Liver (tissue), 9 donors: ENCODE measurements around the gene KCNJ5. TPM values are rescaled to one million over a fixed set of nuclear protein-coding genes. Genes with fewer than 3 reads are reported as not detected.

Source experiments
- DNase-seq: peaks from one replicate; pipeline ENCODE4 v3.0.0-alpha.2; 2017; ENCODE audit warnings: low spot score
- H3K27ac ChIP-seq, 2 donors: one replicate each; pipeline ENCODE4 v1.7.0; 2013; ENCODE audit warnings: inconsistent platforms in 2 of 2, low read length in 2 of 2, control low read depth in 1 of 2, low read depth in 1 of 2, mild to moderate bottlenecking in 1 of 2
- H3K27me3 ChIP-seq, 4 donors: one replicate each; pipeline versions ENCODE4 v1.6.1 to v1.7.0; 2013; ENCODE audit warnings: low read length in 3 of 4, inconsistent platforms in 1 of 4, mild to moderate bottlenecking in 1 of 4, moderate library complexity in 1 of 4; ENCODE audit not compliant: control insufficient read depth in 4 of 4, insufficient read depth in 4 of 4
- H3K36me3 ChIP-seq, 4 donors: one replicate each; pipeline versions ENCODE4 v1.6.1 to v1.7.0; 2013; ENCODE audit warnings: low read length in 3 of 4, mild to moderate bottlenecking in 3 of 4, low read depth in 1 of 4, moderate library complexity in 1 of 4; ENCODE audit not compliant: control insufficient read depth in 4 of 4, insufficient read depth in 3 of 4
- H3K4me1 ChIP-seq, 4 donors: one replicate each; pipeline versions ENCODE4 v1.6.1 to v1.7.0; 2013; ENCODE audit warnings: low read length in 3 of 4, mild to moderate bottlenecking in 3 of 4, moderate library complexity in 1 of 4; ENCODE audit not compliant: control insufficient read depth in 4 of 4, insufficient read depth in 4 of 4
- H3K4me3 ChIP-seq, 3 donors: one replicate each; pipeline versions ENCODE4 v1.6.1 to v1.7.0; 2013; ENCODE audit warnings: low read length in 3 of 3, control low read depth in 1 of 3, low read depth in 1 of 3, mild to moderate bottlenecking in 1 of 3
- H3K9ac ChIP-seq, 2 donors: one replicate each; pipeline ENCODE4 v1.7.0; 2013; ENCODE audit warnings: low read length in 2 of 2, mild to moderate bottlenecking in 2 of 2, moderate library complexity in 2 of 2, control low read depth in 1 of 2, low read depth in 1 of 2
- H3K9me3 ChIP-seq, 4 donors: one replicate each; pipeline versions ENCODE4 v1.6.1 to v1.7.0; 2013; ENCODE audit warnings: low read length in 3 of 4; ENCODE audit not compliant: control insufficient read depth in 4 of 4
- ATF3 ChIP-seq: IDR thresholded peaks from 2 replicates; pipeline ENCODE4 v1.6.1; 2016; ENCODE audit warnings: antibody characterized with exemption
- EGR1 ChIP-seq, 2 donors: IDR thresholded peaks; 2 replicates each; pipeline ENCODE4 v1.6.1; 2016 to 2018; ENCODE audit warnings: antibody characterized with exemption in 2 of 2, low read depth in 2 of 2
- FOXA1 ChIP-seq: IDR thresholded peaks from 2 replicates; pipeline ENCODE4 v1.6.1; 2016; ENCODE audit warnings: antibody characterized with exemption
- FOXA2 ChIP-seq: IDR thresholded peaks from 2 replicates; pipeline ENCODE4 v1.6.1; 2016; ENCODE audit warnings: antibody characterized with exemption
- GABPA ChIP-seq, 2 donors: IDR thresholded peaks in 1 of 2; conservative IDR thresholded peaks in 1 of 2; 2 replicates each; pipeline ENCODE4 v1.6.1; 2016; ENCODE audit warnings: antibody characterized with exemption in 2 of 2, mild to moderate bottlenecking in 1 of 2, moderate library complexity in 1 of 2
- HNF4A ChIP-seq, 2 donors: conservative IDR thresholded peaks; 2 replicates each; pipeline ENCODE4 v1.6.1; 2016; ENCODE audit warnings: antibody characterized with exemption in 2 of 2, mild to moderate bottlenecking in 2 of 2
- HNF4G ChIP-seq: IDR thresholded peaks from 2 replicates; pipeline ENCODE4 v1.6.1; 2016; ENCODE audit warnings: antibody characterized with exemption
- JUND ChIP-seq, 2 donors: IDR thresholded peaks; 2 replicates each; pipeline ENCODE4 v1.6.1; 2016; ENCODE audit warnings: antibody characterized with exemption in 2 of 2
- MAX ChIP-seq: IDR thresholded peaks from 2 replicates; pipeline ENCODE4 v1.6.1; 2016; ENCODE audit warnings: antibody characterized with exemption
- NR2F2 ChIP-seq: IDR thresholded peaks from 2 replicates; pipeline ENCODE4 v1.6.1; 2016; ENCODE audit warnings: antibody characterized with exemption
- RAD21 ChIP-seq, 2 donors: IDR thresholded peaks; 2 replicates each; pipeline ENCODE4 v1.6.1; 2016; ENCODE audit warnings: antibody characterized with exemption in 2 of 2, mild to moderate bottlenecking in 2 of 2
- RXRA ChIP-seq, 2 donors: IDR thresholded peaks; 2 replicates each; pipeline ENCODE4 v1.6.1; 2017 to 2018; ENCODE audit warnings: antibody characterized with exemption in 2 of 2, mild to moderate bottlenecking in 1 of 2
- SP1 ChIP-seq: IDR thresholded peaks from 2 replicates; pipeline ENCODE4 v1.6.1; 2018; ENCODE audit warnings: antibody characterized with exemption, mild to moderate bottlenecking
- TAF1 ChIP-seq: conservative IDR thresholded peaks from 2 replicates; pipeline ENCODE4 v1.6.1; 2016; ENCODE audit warnings: antibody characterized with exemption, mild to moderate bottlenecking
- YY1 ChIP-seq: IDR thresholded peaks from 2 replicates; pipeline ENCODE4 v1.6.1; 2016; ENCODE audit warnings: antibody characterized with exemption, mild to moderate bottlenecking
- ZBTB33 ChIP-seq: IDR thresholded peaks from 2 replicates; pipeline ENCODE4 v1.6.1; 2016; ENCODE audit warnings: antibody characterized with exemption
- WGBS: extraction: QIAGEN DNeasy Blood & Tissue Kit; methylation state at CpG from one replicate; pipeline ENCODE4 v1.1.7; 2013; 5-methylcytosine and 5-hydroxymethylcytosine counted together
- polyA plus RNA-seq, 2 donors: library from polyadenylated mRNA; stranded (reverse) in 1 of 2; unstranded in 1 of 2; fragments of 200-250 nt in 1 of 2; fragments of >200 nt in 1 of 2; fragmentation: Nextera tagmentation in 1 of 2; extraction: Ambion mirVana in 1 of 2; gene quantifications; one replicate each; pipeline versions ENCODE4 v1.2.1 to v1.2.3, GENCODE V29; 2013 to 2015
- total RNA-seq, 2 donors: library from RNA; depleted of rRNA; stranded (reverse); fragments of >200 nt; gene quantifications; one replicate each; pipeline ENCODE4 v1.2.3, GENCODE V29; 2014
- TF ChIP-seq, protein P1 (sequence below): IDR thresholded peaks from 2 replicates; pipeline ENCODE4 v1.6.1; 2016; ENCODE audit warnings: antibody characterized with exemption, mild to moderate bottlenecking
- TF ChIP-seq, protein P2 (sequence below): fragments of 150-350 bp; IDR thresholded peaks from 2 replicates; pipeline ENCODE4 v1.5.1; 2017; ENCODE audit warnings: improper control_type of control experiment, low read depth, low read length; ENCODE audit not compliant: missing input control
- donor health status: healthy.
- donor health status: healthy.
- donor health status: healthy.
- donor health status: healthy.
- donor health status: healthy.

KCNJ5 gene
- total and polyA plus RNA-seq, 4 donors, result 0.04 to 0.08 (median 0.06) TPM

GRCh38 chr11:128916037-128916572, 24.9 kb downstream of the KCNJ5 start:
- Histone ChIP-seq H3K9me3 (no peaks in the 10 kb centered on the region), H3K9ac (no peak overlapping the region), H3K36me3 (no peaks in the 10 kb centered on the region), H3K4me3 (no peak overlapping the region), H3K4me1 (no peaks in the 10 kb centered on the region), H3K27me3 (peaks cover 0 to 3% (median 0%) of the 10 kb centered on the region in 4 donors), H3K27ac (no peak overlapping the region)
- 84% methylated on average over 3 of the region's 3 CpGs for WGBS
- DNase-seq, result no peak
- TF ChIP-seq TAF1, result no peak
- no peak for TF ChIP-seq GABPA (IDR thresholded peaks at IDR 0.05 in 1 of 2, conservative IDR thresholded peaks at IDR 0.05 in 1 of 2)
- no peak for TF ChIP-seq SP1
- no peak for TF ChIP-seq HNF4A (conservative IDR thresholded peaks at IDR 0.05)

DNA sequence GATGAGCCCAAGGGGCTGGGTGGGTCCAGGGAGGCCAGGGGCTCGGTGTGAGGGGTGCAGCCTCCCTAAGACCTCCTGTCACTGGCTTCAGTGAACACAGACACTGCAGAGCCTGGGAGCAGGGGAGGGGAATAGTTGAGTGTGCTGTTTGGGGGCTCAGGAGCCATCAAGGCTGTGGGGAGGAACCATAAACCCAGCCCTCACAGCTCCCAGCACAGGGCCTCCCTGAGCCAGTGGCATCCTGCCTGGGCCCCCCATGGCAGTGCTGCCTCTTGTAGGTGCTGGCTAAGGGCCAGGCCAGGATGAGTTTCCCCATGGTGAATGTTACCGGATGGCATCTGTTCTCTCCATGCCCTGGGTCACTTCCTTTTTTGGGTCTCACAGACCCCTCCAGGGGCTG, 25.5 kb downstream of the KCNJ5 start:
- Histone ChIP-seq H3K4me3 (no peak overlapping the region), H3K27me3 (peaks cover 0 to 3% (median 0%) of the 10 kb centered on the region in 4 donors), H3K9me3 (no peaks in the 10 kb centered on the region), H3K27ac (no peak overlapping the region), H3K36me3 (no peaks in the 10 kb centered on the region), H3K9ac (no peak overlapping the region), H3K4me1 (no peaks in the 10 kb centered on the region)
- no peak for DNase-seq
- TF ChIP-seq ZBTB33 (no peak), JUND (IDR thresholded peaks at IDR 0.05) (no peak), SP1 (no peak), FOXA2 (no peak), RAD21 (IDR thresholded peaks at IDR 0.05) (no peak), MAX (no peak), ATF3 (no peak), HNF4A (conservative IDR thresholded peaks at IDR 0.05) (no peak), FOXA1 (no peak)
- whole genome bisulfite sequencing, result 82% methylated on average over 2 of the region's 2 CpGs

GRCh38 chr11:128917144-128917724, 26.1 kb downstream of the KCNJ5 start:
- Histone ChIP-seq H3K4me3 (no peak overlapping the region), H3K36me3 (no peaks in the 10 kb centered on the region), H3K27ac (no peak overlapping the region), H3K4me1 (no peaks in the 10 kb centered on the region), H3K9me3 (no peaks in the 10 kb centered on the region), H3K9ac (no peak overlapping the region), H3K27me3 (peaks cover 0 to 3% (median 0%) of the 10 kb centered on the region in 4 donors)
- DNase-seq, result no peak
- no peak for TF ChIP-seq GABPA (IDR thresholded peaks at IDR 0.05 in 1 of 2, conservative IDR thresholded peaks at IDR 0.05 in 1 of 2)
- TF ChIP-seq JUND (IDR thresholded peaks at IDR 0.05), result no peak
- TF ChIP-seq RXRA (IDR thresholded peaks at IDR 0.05), result no peak
- TF ChIP-seq, protein P1, sequence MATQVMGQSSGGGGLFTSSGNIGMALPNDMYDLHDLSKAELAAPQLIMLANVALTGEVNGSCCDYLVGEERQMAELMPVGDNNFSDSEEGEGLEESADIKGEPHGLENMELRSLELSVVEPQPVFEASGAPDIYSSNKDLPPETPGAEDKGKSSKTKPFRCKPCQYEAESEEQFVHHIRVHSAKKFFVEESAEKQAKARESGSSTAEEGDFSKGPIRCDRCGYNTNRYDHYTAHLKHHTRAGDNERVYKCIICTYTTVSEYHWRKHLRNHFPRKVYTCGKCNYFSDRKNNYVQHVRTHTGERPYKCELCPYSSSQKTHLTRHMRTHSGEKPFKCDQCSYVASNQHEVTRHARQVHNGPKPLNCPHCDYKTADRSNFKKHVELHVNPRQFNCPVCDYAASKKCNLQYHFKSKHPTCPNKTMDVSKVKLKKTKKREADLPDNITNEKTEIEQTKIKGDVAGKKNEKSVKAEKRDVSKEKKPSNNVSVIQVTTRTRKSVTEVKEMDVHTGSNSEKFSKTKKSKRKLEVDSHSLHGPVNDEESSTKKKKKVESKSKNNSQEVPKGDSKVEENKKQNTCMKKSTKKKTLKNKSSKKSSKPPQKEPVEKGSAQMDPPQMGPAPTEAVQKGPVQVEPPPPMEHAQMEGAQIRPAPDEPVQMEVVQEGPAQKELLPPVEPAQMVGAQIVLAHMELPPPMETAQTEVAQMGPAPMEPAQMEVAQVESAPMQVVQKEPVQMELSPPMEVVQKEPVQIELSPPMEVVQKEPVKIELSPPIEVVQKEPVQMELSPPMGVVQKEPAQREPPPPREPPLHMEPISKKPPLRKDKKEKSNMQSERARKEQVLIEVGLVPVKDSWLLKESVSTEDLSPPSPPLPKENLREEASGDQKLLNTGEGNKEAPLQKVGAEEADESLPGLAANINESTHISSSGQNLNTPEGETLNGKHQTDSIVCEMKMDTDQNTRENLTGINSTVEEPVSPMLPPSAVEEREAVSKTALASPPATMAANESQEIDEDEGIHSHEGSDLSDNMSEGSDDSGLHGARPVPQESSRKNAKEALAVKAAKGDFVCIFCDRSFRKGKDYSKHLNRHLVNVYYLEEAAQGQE, result no peak
- no peak for TF ChIP-seq NR2F2
- TF ChIP-seq SP1, result no peak
- TF ChIP-seq MAX, result no peak
- TF ChIP-seq EGR1 (IDR thresholded peaks at IDR 0.05; ENCODE audit: low read depth in 2 of 2), result no peak
- no peak for TF ChIP-seq YY1
- TF ChIP-seq, protein P2, sequence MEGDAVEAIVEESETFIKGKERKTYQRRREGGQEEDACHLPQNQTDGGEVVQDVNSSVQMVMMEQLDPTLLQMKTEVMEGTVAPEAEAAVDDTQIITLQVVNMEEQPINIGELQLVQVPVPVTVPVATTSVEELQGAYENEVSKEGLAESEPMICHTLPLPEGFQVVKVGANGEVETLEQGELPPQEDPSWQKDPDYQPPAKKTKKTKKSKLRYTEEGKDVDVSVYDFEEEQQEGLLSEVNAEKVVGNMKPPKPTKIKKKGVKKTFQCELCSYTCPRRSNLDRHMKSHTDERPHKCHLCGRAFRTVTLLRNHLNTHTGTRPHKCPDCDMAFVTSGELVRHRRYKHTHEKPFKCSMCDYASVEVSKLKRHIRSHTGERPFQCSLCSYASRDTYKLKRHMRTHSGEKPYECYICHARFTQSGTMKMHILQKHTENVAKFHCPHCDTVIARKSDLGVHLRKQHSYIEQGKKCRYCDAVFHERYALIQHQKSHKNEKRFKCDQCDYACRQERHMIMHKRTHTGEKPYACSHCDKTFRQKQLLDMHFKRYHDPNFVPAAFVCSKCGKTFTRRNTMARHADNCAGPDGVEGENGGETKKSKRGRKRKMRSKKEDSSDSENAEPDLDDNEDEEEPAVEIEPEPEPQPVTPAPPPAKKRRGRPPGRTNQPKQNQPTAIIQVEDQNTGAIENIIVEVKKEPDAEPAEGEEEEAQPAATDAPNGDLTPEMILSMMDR, result no peak
- TF ChIP-seq FOXA2, result no peak
- no peak for TF ChIP-seq TAF1
- no peak for TF ChIP-seq ATF3
- no peak for TF ChIP-seq HNF4G
- no peak for TF ChIP-seq HNF4A (conservative IDR thresholded peaks at IDR 0.05)
- no peak for TF ChIP-seq RAD21 (IDR thresholded peaks at IDR 0.05)
- 83% methylated on average over 5 of the region's 5 CpGs for WGBS
